COR-L47 (cell line): ENCODE measurements around the gene CDKAL1.
"Not testable (repeated sequence)": the region's sequence is repeated elsewhere in the genome, so short reads cannot be mapped to it uniquely, and the experiment has no call there.

ENCODE experiments used
- DNase-seq: peaks from one replicate; lab custom pipeline; 2025; lab: John Stamatoyannopoulos, UW

The CDKAL1 gene

DNA sequence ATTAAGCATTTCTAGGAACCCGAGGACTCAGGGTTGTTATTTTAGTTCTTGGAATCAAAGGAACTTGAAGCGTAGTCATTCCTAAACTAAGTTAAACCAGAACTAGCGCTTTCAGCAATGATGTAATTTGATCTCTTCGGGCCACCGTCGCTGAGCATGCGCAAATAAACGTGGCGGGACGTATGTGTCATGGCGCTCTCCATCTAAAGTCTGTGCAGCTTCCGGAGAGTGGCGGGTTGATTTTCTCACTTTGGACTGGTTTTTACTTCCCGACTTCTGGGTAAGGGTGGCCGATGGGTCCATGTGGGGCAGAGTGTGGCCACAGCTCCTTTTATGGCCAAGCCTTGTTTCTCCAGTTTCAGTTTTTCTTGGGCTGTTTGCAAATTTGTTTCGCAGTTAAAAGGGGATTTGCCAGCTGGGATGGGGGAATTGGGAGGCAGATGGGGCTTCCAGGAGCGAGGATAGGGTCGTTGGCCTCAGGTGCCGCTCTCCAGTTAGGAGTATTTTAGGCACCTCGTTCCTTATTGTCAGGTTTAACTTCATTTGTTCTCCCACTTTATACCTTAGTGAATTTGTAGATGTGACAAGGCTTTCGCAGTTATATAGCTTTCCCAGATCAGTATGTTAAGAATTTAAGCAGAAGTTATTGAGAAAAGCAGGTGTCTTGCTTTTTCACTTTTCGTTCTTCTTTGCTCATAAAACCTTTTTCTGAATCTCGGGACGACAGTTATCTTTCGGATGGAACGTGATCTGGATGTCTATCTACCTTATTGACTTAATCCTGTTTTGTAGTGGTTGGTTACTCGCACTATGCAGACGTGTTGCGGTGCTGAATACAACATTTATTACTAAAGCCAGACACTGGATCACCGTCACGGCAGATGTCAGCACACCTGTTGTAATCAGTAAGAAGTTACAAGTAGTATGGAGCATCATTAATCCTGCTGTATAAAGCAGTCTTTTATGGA lies at the start of gene CDKAL1:
Gene CDKAL1 (plus strand): TSS at position 163 of the 968 bp plus-strand sequence. CDS start 11,894 bp downstream, outside the sequence.
- DNase-seq = peak; percentile 81

DNA sequence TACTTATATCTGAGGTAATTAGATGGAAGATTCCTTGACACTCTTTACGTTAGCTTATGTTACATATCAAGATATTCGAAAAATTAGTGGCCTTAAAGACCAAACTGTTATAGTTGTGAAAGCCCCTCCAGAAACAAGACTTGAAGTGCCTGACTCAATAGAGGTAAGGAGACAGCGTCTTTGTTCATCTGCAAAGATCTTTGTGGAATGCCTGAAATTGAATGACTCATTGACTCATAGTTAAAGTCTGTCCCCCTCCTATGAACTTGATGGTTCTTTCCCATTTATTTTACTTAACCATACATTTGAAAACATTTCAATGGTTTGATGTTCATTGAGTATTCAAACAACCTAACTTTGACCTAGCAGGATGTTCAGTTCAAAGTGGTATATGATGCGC lies 47.6 kb upstream of the CDKAL1 start:
- no peak for DNase-seq

DNA sequence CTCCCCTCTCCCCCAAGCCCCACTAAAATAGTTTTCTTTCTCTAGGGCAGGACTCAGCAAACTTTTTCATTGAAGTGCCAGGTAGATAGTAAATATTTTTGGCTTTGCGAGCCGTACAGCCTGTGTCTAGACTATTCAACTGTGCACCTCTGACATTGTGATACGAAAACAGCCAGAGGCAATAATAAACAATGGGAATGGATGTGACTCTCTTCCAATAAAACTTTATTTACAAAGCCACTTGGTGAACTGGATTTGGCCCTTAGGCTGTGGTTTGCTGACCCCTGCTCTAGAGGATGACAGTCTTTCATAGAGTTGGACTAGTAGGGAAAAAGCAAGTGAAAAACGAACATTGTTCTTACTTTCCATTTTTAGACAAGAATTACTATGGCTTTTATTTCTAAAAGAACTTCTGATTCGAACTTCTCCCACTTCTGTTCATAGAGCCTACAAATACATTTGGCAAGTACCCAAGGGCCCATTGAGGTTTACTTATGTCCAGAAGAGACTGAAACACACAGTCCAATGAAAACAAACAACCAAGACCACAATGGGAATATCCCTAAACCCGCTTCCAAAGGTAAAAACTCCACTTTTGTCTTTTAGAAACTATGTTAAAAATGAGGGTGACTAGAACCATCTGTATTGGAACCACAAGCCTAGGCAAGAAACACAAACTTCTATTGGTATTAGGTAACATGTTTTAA lies 46.4 kb upstream of the CDKAL1 start:
- DNase-seq = no peak

DNA sequence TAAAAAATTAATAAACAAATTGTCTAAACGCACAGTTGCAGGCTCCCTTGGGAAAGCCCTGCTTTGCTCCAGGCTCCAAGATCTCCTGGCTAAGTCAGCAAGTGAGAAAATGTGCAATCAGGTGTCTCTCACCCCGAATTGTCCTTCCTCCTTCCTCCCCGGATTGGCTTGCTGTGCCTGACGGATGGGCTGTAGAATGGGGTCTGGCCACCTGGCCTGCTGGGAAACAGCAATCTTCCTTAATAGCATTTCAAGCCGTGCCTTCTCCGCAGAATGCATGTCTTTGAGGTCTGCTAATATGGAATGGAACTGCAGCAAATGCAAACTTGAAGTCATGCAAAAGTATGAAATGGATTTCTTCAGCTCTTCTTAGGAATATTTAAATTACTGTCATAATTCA lies 43.7 kb upstream of the CDKAL1 start:
- no peak for DNase-seq

DNA sequence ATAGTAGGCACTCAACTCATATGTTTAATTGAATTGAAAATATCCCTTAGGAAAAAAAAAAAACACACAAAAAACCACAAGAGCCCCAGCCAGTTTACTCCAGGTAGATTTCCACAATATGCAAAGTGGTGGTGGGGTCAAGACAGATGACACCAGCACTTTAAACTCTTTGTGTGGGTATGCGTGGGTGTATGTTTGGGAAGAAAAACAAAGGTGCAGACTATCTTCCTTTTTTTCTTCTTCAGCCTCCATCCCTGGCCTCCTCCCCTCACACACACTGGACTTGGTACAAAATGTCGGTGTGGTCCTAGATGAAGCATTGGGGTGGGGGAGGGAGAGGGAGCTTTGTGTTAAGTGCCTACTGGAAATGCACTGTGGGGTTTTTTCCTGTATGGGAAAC lies 42.2 kb upstream of the CDKAL1 start:
- no peak for DNase-seq

DNA sequence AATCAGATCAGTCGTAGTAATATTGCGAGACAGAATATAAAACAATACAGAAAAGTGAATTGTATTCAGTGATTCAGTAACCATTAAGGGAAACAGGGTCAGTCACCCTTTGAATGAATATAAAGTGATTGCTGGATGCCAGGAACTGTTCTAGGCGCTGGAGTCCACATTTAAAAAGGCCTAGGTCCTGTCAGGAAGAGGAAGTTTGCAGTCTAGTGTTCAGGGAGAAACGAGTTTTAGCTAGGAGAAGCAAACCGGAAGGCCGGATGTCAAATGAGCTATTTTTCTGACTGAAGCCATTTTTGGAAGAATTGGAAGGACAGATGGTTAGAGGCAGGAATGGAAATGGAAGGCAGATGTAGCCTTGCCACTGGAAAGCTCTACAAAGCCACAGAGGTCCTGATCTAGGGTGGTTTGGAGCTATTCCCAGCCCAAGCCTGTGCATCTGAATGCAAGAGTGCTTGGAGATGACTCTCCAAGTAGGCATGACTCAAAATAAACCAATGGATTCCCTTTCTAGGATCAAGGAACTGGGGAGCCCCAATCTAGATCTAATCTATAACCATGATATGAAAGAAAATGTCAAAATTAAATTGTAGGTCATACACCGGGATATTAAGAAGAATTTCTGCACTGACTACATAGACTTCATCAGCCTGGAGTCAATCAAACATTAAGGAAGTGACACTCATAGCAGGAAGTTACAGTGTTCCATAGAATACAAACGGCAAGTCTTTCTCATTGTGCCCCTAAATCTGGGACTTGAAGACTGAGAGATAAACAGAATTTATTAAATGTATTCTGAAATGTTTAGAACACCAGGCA lies 36.8 kb upstream of the CDKAL1 start:
- DNase-seq = no peak

DNA sequence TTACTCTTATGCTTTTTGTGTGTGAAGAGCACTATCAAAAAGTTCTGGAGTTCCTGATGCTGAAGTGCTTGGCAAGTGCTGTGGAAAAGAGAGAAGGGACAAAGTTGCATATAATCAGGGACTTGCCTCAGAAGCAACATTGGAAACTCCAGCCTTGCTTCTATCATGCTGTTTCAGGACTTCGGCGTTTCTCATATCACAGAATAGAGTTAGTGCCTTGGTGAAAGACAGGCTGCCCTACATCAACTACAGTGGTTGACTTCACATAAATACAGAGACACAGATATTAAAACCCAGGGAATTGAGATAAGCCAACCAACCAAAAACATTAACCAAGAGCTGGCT lies 36.2 kb upstream of the CDKAL1 start:
- no peak for DNase-seq

DNA sequence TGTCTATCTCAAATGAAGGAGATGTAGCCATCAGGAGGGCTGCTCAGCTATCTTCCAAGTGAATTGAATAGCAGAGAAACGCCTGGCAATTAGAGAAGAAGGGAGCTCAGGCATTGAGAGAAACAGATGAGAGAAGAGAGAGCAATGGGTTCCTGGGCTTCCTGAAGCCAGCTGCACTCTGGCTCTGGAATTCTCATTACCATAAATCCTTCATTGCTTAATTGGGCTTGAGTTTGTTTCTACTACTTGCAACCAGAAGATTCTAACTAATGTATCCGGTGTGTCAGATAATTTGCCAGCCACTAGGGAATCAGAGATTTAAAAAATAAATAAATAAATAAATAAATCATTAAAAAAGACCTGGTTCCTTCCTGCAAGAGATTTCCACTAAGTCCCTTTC lies 25.0 kb upstream of the CDKAL1 start:
- no peak for DNase-seq

DNA sequence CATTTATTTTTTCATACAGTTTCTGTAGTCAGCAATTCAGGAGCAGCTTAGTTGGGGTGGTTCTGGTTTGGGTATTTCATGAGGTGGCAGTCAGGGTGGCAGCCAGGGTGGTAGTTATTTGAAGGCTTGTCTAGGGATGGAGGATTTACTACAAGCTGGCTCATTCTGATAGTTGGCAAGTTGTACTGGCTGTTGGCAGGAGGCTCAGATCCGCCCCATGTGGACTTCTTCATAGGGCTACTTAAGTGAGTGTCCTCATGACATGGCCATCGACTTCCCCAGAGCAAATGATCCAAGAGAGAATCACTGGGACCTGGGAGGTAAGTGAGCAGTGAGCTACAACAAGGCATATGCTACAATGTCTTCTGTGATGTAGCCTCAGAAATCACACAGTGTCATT lies 22.4 kb upstream of the CDKAL1 start:
- no peak for DNase-seq

DNA sequence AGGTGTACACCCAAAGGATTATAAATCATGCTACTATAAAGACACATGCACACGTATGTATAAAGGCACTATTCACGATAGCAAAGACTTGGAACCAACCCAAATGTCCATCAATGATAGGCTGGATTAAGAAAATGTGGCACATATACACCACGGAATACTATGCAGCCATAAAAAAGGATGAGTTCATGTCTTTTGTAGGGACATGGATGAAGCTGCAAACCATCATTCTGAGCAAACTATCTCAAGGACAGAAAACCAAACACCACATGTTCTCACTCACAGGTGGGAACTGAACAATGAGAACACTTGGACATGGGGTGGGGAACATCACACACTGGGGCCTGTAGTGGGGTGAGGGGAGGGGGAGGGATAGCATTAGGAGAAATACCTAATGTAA lies 9.0 kb upstream of the CDKAL1 start:
- DNase-seq = not testable (repeated sequence)

DNA sequence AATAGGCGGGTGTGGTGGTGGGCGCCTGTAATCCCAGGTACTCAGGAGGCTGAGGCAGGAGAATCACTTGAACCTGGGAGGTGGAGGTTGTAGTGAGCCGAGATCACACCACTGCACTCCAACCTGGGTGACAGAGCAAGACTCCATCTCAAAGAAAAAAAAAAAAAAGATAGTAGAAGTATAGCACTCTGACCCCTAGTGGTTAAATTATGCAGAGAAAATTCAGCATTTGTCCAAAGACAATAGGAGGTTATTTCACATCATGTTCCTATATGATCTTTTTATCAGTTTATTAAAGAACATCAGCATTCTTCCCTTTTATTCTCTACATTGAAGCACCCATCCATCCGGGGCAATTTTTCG lies 5.2 kb upstream of the CDKAL1 start:
- DNase-seq = peak; percentile 51

DNA sequence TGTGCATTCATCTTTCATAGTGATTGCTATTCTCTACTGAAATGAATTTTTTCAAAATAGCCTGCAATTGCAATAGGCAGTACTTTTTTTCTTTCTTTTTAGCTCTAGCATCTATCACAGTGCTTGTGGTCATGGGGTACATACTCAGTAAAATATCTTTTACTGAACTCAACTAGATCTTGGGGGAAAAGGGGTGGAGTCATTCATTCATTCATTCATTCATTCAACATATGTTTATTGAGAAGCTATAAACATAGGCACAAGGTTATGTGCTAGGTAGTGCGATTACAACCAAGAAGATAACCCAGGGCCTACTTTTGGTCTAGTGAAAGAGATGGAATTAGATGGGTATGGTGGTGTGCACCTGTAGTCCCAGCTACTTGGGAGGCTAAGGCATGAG lies 1.4 kb upstream of the CDKAL1 start:
- no peak for DNase-seq

DNA sequence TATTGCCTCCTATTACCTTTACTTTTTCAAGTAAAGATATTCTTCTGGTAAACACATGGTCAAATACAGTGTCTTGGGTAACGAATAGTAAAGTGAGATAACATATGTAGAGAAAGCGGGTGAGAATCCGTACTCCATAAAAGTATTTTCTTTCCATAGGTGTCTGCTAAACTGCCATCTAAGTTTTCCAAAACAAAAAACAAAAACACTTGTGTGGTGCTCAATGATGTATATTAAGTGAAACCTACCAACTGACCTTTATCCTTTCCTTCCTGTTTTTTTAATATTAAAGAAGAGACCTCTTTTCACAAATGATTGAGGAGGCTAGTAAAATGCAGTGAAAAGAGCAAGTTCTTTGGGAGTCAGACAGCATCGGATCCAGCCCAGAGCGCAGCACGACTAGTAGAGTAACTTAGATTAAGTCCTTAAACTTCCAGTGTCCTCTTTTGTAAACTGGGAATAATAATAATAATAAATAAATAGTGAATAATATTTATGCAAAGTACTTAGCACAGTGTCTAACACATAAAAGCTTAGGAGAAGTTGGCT lies 437 bp upstream of the CDKAL1 start:
- DNase-seq = no peak

DNA sequence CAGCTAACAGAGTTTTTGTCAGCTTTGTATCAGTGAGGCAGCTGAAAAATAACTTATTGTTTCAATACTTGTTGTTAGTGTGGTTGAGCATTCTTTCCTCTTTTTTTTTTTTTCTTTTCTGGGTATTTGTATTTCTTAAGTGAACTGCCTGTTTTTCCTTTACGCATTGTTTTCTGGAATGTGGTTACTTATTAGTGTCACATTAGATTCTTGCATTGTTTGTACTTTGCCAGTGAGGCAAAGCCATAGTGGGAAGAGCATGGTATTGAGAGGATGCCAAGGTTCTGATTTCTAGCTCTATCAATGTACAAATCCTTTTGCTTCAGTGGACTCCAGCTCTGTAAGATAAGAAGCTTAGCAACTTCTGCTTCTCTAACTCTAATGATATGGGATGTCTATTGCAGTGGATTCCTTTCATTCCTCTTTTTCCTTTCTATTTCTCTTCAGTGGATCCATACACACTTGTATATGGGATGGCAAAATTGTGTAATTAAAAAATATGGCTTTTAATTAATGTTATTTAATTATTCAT lies 3.9 kb downstream of the CDKAL1 start:
- no peak for DNase-seq

DNA sequence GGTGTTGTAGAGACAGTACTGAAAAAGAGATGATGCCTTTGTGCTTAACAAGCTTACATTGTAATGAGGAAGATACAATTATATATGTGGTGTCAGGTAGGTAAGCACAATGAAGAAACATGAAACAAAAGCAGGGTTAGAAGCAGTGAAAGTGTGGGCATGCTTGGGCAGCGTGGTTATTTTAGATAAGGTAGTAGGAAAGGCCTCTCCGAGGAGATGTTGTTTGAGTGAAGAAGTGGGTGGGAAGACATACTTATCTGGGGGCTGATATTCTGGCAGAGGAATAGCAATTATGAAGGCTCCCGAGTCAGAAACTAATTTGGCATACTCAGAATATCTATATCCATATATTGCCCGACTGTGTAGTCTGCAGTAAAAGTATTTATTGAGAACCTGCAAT lies 4.7 kb downstream of the CDKAL1 start:
- no peak for DNase-seq

DNA sequence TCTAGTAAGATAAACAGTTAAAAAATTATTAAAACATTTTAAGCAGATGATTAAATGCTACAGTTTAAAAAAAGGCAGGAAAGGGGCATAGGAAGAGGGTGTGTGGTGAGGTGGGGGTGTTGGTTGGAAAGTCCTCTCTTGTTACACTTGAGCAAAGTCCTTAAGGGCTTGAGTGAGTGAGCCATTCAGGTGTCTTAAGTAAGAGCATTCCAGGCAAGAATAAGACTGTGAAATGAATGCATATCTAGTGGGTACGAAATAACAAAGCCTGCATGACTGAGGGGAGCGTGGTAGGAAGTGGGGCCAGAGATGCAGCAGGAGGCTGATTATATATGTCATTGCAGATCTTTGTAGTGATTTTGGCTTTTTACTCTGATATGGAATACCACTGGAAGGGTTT lies 5.1 kb downstream of the CDKAL1 start:
- no peak for DNase-seq

DNA sequence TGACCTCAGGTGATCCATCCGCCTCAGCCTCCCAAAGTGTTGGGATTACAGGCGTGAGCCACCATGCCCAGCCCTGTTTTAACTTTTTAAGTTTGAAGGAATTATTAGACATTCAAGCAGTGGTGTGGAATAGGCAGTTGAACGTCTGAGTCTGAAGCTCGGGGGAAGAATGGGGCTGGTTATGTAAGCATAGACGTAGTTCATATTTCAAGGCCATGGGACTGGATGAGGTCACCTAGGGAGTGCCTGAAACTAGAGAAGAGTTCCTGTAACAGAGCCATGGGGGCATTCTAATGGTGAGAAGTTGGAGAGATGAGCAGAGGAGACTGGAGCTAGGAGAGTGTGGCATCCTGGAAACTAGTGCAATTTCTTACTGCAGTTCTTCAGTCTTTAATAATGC lies 6.4 kb downstream of the CDKAL1 start:
- no peak for DNase-seq

DNA sequence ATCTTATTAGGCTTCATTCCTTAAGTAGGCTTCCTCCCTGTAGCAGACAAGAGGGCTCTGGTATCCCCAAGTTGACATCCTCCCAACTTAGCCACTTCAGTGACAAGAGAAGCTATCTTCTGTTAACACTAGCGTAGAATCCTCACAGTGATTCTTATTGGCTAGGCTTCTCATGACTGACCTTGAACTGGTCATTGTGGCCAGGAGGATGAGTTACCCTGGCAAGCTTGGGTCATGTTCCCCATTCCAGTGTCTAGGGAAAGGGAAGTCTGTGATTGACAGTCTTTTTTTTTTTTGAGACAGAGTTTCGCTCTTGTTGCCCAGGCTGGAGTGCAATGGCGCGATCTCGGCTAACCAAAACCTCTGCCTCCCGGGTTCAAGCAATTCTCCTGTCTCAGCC lies 7.1 kb downstream of the CDKAL1 start:
- no peak for DNase-seq

DNA sequence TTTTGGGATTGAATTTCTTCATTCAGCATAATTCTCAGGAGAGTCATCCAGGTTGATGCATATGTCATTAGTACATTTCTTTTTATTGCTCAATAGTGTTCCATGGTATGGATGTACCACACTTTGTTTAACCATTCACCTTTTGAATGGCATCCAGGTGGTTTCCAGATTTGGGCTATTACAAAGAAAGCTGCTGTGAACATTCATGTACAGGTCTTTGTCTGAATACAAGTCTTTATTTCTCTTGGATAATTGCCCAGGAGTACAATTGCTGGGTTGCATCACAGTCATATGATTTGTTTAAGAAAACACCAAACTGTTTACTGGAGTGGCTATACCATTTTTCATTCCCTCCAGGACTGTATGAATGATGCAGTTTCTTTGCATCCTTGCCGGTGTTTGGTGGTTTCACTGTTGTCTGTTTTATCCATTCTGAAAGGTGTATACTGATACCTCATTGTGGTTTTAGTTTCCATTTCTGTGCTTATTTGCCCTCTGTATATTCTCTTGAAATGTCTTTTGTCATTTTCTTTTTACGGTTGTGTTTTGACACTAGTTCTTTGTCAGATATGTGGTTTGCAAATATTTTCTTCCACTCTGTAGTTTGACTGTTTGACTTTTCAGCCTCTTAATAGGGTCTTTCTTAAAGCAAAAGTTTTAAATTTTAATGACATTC lies 8.8 kb downstream of the CDKAL1 start:
- peak; percentile 83 for DNase-seq

DNA sequence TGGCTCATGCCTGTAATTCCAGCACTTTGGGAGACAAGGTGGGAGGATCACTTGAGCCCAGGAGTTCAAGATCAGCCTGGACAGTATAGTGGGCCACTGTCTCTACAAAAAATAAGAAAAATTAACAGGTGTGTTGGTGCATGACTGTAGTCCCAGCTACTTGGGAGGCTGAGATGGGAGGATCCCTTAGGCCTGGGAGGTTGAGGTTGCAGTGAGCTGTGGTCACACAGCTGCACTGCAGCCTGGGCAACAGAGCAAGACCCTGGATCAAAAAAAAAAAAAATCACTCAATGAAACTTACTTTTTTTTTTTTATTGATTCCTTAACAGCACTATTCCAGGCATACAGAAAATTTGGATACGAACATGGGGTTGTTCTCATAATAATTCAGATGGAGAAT lies 14.0 kb downstream of the CDKAL1 start:
- no peak for DNase-seq

DNA sequence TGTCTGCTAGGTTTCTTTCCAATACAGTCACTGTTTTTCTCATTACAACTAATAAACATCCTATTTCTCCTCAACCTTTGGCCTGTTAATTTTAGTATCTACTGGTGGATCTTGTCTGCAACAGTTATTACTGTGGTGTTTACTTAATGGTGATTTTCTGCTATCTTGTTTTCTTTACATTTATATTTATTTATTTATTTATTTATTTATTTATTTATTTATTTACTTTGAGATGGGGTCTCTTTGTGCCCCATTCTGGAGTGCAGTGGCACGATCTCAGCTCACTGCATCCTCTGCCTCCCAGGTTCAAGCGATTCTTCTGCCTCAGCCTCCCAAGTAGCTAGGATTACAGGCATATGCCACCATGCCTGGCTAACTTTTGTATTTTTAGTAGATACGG lies 15.1 kb downstream of the CDKAL1 start:
- not testable (repeated sequence) for DNase-seq
